ENCODE measurements around the gene PKHD1. TPM values are rescaled to one million over a fixed set of nuclear protein-coding genes. Genes with fewer than 3 reads are reported as not detected.
"Not testable (repeated sequence)": the region's sequence is repeated elsewhere in the genome, so short reads cannot be mapped to it uniquely, and the experiment has no call there.

The PKHD1 gene
- total RNA-seq, 1 donor, result under 0.01 TPM

DNA sequence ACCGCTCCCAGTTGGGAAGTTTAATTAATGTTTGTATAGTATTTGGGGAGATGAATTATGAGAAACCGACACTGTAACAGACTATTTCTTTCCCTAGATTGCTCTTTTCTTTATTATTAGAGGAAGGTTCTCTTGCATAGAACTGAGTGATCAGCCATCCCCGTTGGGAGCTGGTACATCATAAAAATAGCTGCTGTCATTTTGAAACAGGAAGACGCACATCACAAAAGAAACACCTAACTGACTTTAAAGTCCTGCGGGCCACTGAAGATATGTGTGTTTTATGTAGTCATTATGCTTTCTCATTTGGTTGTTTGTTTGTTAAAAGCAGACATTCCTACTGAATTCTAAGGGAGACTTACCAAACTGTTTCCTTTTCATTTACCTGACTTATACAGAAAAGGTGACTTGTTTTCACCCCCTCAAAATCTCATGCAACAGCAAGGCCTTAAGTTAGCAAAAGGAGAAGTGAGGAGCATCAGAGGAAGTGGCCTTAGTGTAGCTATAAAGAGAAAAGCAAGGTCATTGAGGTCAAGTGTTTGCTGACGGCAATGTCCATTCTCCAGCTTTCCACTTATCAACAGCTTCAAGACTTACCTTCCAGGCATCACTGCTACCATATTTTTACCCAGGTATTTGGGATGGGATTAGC lies 91.0 kb downstream of the PKHD1 start:
- no peaks in the 10 kb centered on the region for H3K4me1 ChIP-seq (ENCODE audit: insufficient read depth, low read length)
- H3K27me3 ChIP-seq (ENCODE audit: insufficient read depth, low read length), result peaks cover 3% of the 10 kb centered on the region
- H3K4me3 ChIP-seq (ENCODE audit: low read length), result no peak overlapping the region
- H3K9me3 ChIP-seq (ENCODE audit: low read depth, low read length), result no peaks in the 10 kb centered on the region

DNA sequence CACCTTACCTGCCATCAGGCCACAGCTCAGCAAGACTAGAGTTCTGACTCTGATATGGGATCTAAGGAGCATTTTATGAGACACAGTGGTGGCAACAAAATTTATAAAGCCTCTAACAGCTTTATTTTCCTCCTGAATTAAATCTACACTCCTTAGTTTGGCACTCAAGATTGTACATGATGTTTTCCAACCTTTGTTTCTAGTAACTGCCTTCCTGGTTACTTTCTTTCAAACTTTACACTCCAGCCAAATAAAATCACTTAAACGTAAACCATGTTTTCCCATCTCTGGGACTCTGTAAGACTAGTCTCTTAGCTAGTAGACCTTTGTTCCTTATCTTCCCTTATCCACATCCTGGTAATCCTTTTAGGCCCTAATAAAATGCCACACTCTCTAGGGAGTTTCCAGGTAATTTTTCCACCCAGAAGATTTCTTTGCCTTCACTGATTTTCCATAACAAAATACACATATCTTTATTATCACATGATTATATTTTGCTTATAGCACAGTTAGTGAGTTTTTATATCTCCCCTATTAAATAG lies 92.1 kb downstream of the PKHD1 start:
- no peak overlapping the region for H3K4me3 ChIP-seq (ENCODE audit: low read length)
- peaks cover 3% of the 10 kb centered on the region for H3K27me3 ChIP-seq (ENCODE audit: insufficient read depth, low read length)
- no peaks in the 10 kb centered on the region for H3K9me3 ChIP-seq (ENCODE audit: low read depth, low read length)
- no peaks in the 10 kb centered on the region for H3K4me1 ChIP-seq (ENCODE audit: insufficient read depth, low read length)

DNA sequence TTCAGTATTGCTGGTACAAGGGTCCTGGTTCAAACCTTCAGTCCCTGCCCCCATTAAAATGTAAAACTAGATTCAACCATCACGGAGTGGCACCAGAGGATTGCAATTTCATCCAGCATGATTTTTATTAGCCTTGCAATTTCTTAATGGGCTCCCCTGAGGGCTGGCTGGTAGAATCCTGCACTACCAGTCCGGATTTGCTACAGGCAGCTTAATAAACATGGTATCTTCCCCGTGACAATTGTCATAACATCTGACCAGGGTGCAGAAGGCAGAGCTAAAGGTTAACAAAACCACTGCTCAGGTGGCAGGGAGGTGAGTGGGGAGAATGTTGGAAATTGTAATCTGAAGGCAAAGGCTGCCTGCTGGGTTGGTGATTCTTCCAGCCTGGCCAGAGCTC lies 94.5 kb downstream of the PKHD1 start:
- H3K4me3 ChIP-seq (ENCODE audit: low read length), result no peak overlapping the region
- no peaks in the 10 kb centered on the region for H3K9me3 ChIP-seq (ENCODE audit: low read depth, low read length)
- no peaks in the 10 kb centered on the region for H3K4me1 ChIP-seq (ENCODE audit: insufficient read depth, low read length)
- H3K27me3 ChIP-seq (ENCODE audit: insufficient read depth, low read length), result no peaks in the 10 kb centered on the region

DNA sequence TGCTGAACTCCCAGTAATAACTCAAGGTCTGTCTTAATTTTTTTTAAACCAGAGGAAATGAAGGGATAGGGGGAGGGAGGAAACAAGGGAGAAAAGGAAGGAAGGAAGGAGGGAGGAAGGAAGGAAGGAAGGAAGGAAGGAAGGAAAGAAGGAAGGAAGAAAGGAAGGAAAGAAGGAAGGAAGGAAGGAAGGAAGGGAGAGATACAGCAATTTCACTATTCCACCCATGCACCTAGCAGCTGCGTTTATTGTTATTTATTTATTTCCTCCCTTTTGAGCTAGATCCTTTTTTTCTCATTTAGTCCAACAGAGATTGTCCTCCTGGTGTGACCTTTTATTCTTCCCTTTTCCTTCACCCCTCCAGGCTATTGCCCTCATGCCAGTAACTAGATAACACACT lies 97.6 kb downstream of the PKHD1 start:
- no peak overlapping the region for H3K4me3 ChIP-seq (ENCODE audit: low read length)

DNA sequence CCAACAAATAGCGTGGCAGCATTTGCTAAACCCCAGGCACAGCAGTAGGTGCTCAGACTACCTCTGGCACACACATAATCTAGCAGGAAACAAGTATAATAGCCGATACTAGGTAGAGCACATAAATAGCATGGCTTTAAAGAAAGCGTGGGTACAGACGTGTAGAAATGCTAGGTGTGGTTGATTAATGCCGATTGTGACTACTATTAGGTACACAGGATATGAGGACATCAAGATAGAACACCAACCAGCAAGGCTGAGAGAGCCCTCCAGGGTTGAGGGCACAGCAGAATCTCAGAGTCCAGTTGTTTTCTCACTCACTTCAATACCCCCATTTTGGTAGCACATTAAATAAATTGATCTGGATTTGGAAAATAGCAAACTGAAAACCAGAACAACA lies 100.5 kb downstream of the PKHD1 start:
- Histone ChIP-seq H3K4me1 (ENCODE audit: insufficient read depth, low read length) (no peaks in the 10 kb centered on the region), H3K4me3 (ENCODE audit: low read length) (no peak overlapping the region), H3K27me3 (ENCODE audit: insufficient read depth, low read length) (no peaks in the 10 kb centered on the region)

More for the DNA sequence above, 97.6 kb downstream of the PKHD1 start:
- no peaks in the 10 kb centered on the region for H3K27me3 ChIP-seq (ENCODE audit: insufficient read depth, low read length)
- no peaks in the 10 kb centered on the region for H3K4me1 ChIP-seq (ENCODE audit: insufficient read depth, low read length)
- H3K9me3 ChIP-seq (ENCODE audit: low read depth, low read length), result no peaks in the 10 kb centered on the region

DNA sequence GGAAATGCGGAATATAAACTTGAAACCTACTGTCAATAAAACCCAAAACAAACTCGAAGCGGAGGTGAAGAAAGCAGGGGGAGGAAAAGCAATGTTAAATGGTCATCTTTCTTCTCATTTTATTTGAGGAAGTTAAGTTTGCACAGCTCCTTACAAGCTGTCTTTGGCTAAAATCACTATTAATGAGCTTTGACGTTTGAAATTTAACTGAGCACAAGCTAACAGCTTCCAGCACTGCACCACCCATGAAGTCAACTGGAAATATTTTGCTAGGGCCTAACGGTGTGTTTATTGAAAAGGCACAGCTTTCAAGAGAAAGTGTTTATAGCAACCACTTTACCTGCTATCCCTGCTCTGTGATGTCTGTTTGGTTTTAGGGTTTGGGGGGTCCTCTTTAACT lies 103.8 kb downstream of the PKHD1 start:
- no peaks in the 10 kb centered on the region for H3K9me3 ChIP-seq (ENCODE audit: low read depth, low read length)
- no peak overlapping the region for H3K4me3 ChIP-seq (ENCODE audit: low read length)
- no peaks in the 10 kb centered on the region for H3K27me3 ChIP-seq (ENCODE audit: insufficient read depth, low read length)
- H3K4me1 ChIP-seq (ENCODE audit: insufficient read depth, low read length), result no peaks in the 10 kb centered on the region

More for the DNA sequence above, 100.5 kb downstream of the PKHD1 start:
- H3K9me3 ChIP-seq (ENCODE audit: low read depth, low read length), result no peaks in the 10 kb centered on the region

DNA sequence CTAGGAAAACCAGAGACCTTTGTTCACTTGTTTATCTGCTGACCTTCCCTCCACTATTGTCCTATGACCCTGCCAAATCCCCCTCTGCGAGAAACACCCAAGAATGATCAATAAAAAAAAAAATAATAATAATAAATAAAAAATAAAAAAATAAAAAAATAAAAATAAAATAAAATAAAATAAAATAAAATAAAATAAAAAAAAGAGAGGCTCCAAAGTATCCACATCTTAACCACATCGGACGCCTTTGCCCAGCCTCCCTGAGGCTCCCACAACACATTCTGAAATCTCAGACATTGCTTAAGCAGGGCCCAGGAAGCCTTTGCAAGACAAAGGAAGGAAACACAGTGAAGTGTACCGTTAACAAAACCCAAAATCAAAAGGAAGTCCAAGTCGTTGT lies 104.7 kb downstream of the PKHD1 start:
- H3K27me3 ChIP-seq (ENCODE audit: insufficient read depth, low read length); H3K4me1 ChIP-seq (ENCODE audit: insufficient read depth, low read length); H3K4me3 ChIP-seq (ENCODE audit: low read length); H3K9me3 ChIP-seq (ENCODE audit: low read depth, low read length): not testable (repeated sequence)

DNA sequence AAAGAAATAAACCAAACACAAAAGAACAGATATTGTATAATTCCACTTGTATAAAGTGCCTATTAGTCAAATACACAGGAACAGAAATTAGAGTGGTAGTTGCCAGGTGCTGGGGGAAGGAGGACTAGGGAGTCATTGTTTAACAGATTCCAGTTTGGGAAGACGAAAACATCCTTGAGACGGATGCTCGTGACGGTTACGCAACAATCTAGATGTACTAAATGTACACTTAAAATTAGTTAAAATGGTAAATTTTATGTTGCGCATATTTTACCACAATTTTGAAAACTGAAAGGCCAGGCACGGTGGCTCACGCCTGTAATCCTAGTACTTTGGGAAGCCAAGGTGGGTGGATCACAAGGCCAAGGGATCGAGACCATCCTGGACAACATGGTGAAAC lies 111.0 kb downstream of the PKHD1 start:
- no peaks in the 10 kb centered on the region for H3K27me3 ChIP-seq (ENCODE audit: insufficient read depth, low read length)

DNA sequence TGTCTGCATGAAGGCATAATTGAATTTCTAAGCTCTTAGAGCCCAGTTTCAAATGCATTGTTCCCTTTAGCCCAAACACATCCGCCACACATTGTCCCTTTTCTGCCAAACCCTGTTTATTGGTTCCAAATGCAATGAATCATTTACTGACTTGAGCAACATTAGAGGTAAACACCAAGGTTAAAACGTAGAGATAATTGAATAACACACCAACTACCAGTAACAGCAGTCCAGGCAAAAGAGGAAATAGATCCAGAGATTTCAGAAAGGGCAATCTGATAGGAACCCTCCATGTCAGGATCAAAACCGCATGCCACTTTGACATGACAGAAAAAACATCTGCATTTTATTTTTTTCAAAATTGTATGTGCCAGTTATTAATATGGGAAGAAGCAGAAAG lies 114.8 kb downstream of the PKHD1 start:
- Histone ChIP-seq H3K27me3 (ENCODE audit: insufficient read depth, low read length) (no peaks in the 10 kb centered on the region), H3K9me3 (ENCODE audit: low read depth, low read length) (no peaks in the 10 kb centered on the region), H3K4me1 (ENCODE audit: insufficient read depth, low read length) (no peaks in the 10 kb centered on the region), H3K4me3 (ENCODE audit: low read length) (no peak overlapping the region)

More for the DNA sequence above, 111.0 kb downstream of the PKHD1 start:
- H3K4me3 ChIP-seq (ENCODE audit: low read length), result no peak overlapping the region
- no peaks in the 10 kb centered on the region for H3K9me3 ChIP-seq (ENCODE audit: low read depth, low read length)
- H3K4me1 ChIP-seq (ENCODE audit: insufficient read depth, low read length), result no peaks in the 10 kb centered on the region

DNA sequence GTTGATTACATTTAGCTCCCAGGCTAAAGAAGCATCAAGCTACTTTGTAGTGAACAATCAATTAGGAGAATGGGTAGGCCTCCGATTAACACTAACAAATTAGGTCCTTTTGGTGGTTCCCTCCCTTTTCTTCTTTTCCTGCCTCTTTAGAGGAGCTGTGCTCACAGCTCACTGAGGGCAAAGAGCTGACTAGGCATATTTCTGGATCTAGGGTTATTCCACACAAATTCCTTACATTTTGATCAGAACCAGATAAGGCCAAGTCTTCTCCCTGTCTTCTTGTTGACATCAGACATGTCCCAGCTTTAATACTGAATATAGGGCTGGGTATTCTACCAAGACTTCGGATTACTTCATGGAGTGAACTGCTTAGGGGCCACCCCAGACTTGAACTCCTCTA lies 119.1 kb downstream of the PKHD1 start:
- Histone ChIP-seq H3K4me1 (ENCODE audit: insufficient read depth, low read length) (no peaks in the 10 kb centered on the region), H3K27me3 (ENCODE audit: insufficient read depth, low read length) (no peaks in the 10 kb centered on the region), H3K4me3 (ENCODE audit: low read length) (no peak overlapping the region), H3K9me3 (ENCODE audit: low read depth, low read length) (no peaks in the 10 kb centered on the region)

DNA sequence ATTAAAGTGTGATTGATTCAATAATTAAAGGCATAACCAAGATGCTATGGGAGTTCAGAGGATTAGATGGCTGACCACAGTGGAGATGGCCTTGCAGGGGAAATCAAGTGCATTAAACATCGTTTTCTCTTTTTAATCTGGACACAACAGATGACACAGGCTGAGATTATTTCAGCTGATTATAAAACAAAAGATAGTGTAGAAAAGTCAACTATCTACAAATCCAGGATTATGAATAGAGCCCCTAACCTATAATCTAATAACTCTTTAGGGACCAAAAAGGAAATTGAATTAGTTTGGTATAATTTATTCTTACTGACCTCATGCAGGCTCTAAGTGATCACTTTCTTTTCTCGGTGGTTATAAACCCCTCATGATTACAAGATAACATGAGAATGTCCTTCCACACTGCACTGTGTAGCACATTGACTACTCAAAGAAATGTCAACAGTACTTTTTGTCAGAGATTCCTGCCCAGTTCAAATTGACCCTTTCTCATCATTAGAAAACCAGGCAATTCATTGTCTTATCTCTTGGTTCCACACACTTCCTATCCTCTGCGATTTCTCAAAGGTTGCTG lies 122.1 kb downstream of the PKHD1 start:
- no peak overlapping the region for H3K4me3 ChIP-seq (ENCODE audit: low read length)

DNA sequence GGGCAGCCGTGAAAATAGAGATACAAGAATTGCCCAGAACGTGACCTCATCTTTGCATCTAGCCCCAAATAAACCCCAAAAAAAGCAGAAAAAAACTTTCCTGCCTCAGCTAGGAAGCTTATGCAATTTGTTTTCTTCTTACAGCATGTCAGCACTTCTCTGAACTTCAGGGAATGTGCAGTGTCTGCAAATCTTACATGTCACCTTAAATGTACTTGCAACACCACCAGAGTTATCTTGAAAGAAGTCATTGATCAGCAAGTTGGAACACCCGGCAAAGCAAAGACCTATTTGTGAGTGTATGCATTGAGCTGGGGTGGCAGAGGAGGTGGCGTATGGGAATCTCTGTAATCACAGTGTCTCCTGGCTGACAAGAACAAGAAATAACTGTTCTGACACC lies 123.4 kb downstream of the PKHD1 start:
- Histone ChIP-seq H3K4me3 (ENCODE audit: low read length) (no peak overlapping the region), H3K4me1 (ENCODE audit: insufficient read depth, low read length) (no peaks in the 10 kb centered on the region), H3K27me3 (ENCODE audit: insufficient read depth, low read length) (peaks cover 3% of the 10 kb centered on the region), H3K9me3 (ENCODE audit: low read depth, low read length) (no peaks in the 10 kb centered on the region)

More for the DNA sequence above, 122.1 kb downstream of the PKHD1 start:
- H3K4me1 ChIP-seq (ENCODE audit: insufficient read depth, low read length), result no peaks in the 10 kb centered on the region
- no peaks in the 10 kb centered on the region for H3K9me3 ChIP-seq (ENCODE audit: low read depth, low read length)
- H3K27me3 ChIP-seq (ENCODE audit: insufficient read depth, low read length), result no peaks in the 10 kb centered on the region

DNA sequence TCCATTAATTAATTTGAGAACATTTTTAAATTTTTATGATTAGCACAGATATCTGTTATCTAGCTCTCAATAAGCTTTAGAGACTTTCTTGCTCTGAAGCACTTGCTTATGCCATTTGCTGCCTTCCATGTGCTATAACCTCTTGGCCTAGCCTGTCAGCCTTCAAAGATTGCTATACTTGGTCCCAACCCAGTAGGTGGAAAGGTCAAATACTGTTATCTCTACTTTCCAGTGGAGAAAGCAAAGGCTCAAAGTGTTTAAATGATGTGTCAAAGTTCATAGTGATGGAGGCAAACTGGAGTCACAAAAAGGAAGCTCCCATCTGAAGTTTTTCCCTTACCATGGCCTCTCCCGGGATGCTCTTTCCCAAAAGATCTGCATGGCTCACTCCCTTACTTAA lies 125.1 kb downstream of the PKHD1 start:
- peaks cover 3% of the 10 kb centered on the region for H3K27me3 ChIP-seq (ENCODE audit: insufficient read depth, low read length)
- no peaks in the 10 kb centered on the region for H3K9me3 ChIP-seq (ENCODE audit: low read depth, low read length)
- no peaks in the 10 kb centered on the region for H3K4me1 ChIP-seq (ENCODE audit: insufficient read depth, low read length)

DNA sequence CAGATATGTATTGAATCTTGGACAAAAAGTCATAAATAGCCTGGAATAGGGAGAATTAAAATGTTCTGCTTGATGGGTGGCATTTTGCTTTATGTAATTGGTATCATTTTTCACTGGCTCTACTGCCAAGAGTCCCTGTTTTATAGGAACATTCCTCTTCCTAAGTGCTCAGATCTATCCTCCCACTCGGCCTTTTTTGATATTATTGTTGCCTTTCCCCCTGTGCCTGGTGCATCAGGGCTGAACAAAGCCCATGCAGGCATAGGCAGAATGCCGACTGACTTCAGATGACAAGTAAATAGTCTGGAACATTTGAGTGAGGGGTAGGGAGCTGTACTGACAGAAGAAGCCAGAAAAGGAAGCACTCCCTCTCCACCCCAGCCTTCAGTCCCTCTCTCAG lies 127.0 kb downstream of the PKHD1 start:
- Histone ChIP-seq H3K9me3 (ENCODE audit: low read depth, low read length) (no peaks in the 10 kb centered on the region), H3K27me3 (ENCODE audit: insufficient read depth, low read length) (peaks cover 3% of the 10 kb centered on the region)

More for the DNA sequence above, 125.1 kb downstream of the PKHD1 start:
- no peak overlapping the region for H3K4me3 ChIP-seq (ENCODE audit: low read length)

DNA sequence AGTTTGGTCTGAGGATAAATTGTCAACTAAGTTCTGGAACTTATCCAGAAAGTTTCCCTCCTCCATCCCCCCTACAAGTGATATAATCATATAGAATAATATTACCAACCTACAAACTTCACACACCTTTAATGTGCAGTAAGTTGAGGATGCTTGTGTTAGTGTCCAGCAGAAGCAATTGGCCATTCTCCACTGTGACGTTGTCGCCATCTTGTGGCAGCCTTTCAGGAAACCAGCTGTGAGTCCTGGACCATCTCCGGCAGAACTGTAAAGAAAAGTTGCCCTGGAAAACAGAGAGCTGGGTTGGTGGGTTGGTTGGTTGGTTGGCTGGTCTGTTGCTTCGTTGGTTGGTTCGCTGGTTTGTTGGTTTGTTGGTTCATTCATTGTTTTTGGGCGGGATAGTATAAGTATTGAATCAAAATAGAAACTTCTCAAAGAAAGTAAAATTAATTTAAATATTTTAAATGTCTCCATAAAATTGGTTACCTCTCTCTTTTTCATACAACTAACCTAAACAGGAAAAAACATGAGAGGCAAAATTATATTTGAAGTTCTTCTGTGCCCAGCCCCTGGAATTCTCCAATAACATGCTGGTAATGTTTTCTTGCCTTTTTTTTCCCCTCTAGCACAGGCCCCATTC lies 127.5 kb downstream of the PKHD1 start:
- Histone ChIP-seq H3K27me3 (ENCODE audit: insufficient read depth, low read length) (peaks cover 3% of the 10 kb centered on the region), H3K4me3 (ENCODE audit: low read length) (no peak overlapping the region), H3K9me3 (ENCODE audit: low read depth, low read length) (no peaks in the 10 kb centered on the region), H3K4me1 (ENCODE audit: insufficient read depth, low read length) (no peaks in the 10 kb centered on the region)

More for the DNA sequence above, 127.0 kb downstream of the PKHD1 start:
- no peaks in the 10 kb centered on the region for H3K4me1 ChIP-seq (ENCODE audit: insufficient read depth, low read length)
- H3K4me3 ChIP-seq (ENCODE audit: low read length), result no peak overlapping the region
